Measurements from ENCODE around the gene MEIS2. TPM values are rescaled to one million over a fixed set of nuclear protein-coding genes. Genes with fewer than 3 reads are reported as not detected.

The MEIS2 gene
- total RNA-seq, 2 experiments from 2014 or later = not detected

DNA sequence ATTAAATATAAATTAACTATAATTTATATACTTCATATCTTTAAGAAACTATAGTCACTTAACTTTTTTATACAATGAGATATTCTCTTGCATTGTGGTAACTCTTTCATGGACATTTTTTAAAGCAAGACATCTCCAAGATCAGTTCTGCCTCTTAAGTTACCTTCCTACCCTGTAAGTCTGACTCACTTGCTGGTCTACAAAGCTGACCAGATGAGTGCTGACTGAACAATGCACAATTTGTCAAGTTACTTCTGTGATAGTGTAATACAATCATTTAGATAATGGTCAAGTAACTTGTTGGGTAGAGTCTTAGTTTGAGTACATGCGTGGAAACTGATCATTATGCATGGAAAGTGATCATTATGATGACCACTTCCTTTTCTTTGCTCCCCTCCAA lies 145.9 kb downstream of the MEIS2 start:
- no peak for DNase-seq
- H3K4me1 Mint-ChIP-seq = no peaks in the 10 kb centered on the region
- CTCF ChIA-PET = no interaction called here
- no peaks in the 10 kb centered on the region for H3K27me3 Mint-ChIP-seq
- no peak overlapping the region for H3K27ac Mint-ChIP-seq
- H3K9me3 Mint-ChIP-seq = no peaks in the 10 kb centered on the region
- H3K4me3 Mint-ChIP-seq = no peak overlapping the region
- POLR2A ChIA-PET = no interaction called here
- no peaks in the 10 kb centered on the region for H3K36me3 Mint-ChIP-seq (ENCODE audit: low read depth)

DNA sequence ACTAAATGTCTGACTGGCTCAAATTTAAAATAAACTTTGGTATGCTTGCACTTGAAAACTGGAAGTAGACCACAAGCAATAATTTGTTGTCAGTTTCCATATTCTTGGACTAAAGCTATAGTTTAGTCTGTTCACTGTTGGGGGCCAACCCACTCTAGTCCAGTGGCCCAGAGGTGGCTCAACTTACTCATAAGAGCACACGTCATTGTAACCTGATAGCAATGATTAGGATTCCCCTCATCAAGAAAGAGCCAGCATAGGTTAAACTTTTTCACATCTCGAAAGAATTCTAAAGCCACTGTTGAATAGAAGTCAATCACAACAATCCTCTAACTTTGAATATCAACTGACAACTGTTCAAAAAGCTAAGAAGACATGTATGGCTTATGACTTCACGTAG lies 147.0 kb downstream of the MEIS2 start:
- Mint-ChIP-seq H3K4me3 (no peak overlapping the region), H3K27me3 (no peaks in the 10 kb centered on the region), H3K9me3 (no peaks in the 10 kb centered on the region), H3K27ac (no peak overlapping the region), H3K4me1 (no peaks in the 10 kb centered on the region), H3K36me3 (ENCODE audit: low read depth) (no peaks in the 10 kb centered on the region)
- ChIA-PET POLR2A (no interaction called here), CTCF (no interaction called here)
- no peak for DNase-seq

DNA sequence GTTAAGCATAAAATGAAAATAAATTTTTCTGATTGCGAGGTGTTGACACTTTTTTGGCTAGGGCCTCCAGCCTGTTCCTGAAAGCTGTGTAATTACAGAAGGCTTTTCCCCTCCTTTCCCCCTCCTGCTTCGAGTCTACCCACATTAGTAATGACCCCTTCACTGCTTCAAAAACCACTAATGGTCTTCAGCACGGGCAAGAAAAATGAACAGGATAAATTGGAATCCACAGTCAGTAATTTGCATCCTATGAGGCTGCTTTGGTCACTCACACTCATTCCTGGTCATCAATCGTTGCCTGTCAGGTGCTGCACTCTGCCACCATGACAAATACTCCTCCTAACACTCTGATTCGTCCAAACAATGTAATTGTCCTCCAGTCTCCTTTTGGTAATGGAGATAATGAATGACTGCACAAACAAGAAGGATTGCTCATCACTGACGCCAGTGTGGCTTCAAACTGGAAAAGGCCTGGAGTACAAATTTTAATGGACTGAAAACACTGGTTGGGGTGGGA lies 148.6 kb downstream of the MEIS2 start:
- H3K4me1 Mint-ChIP-seq = no peaks in the 10 kb centered on the region
- no peak overlapping the region for H3K27ac Mint-ChIP-seq
- DNase-seq = no peak
- no peak overlapping the region for H3K4me3 Mint-ChIP-seq
- ChIA-PET CTCF (no interaction called here), POLR2A (no interaction called here)
- H3K27me3 Mint-ChIP-seq = no peaks in the 10 kb centered on the region
- H3K36me3 Mint-ChIP-seq (ENCODE audit: low read depth) = no peaks in the 10 kb centered on the region
- no peaks in the 10 kb centered on the region for H3K9me3 Mint-ChIP-seq

DNA sequence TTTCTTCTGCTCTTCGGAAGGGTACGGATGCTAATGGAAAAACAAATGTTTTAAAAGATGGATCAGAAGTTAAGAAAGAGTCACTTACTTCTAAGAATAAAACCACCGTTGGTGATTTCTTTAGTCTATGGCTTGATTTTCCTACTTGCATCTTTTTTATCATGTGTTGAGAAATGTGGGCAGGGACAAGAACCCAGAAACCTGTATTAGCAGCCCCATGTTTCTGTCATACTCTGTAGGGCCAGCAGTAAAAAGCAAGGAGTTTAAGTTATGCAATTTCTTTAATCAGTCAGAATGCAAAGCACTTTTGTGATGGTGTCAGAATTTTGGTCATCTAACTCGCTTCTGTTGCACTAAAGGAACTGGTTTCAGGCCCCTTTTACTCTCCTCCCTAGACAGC lies 150.0 kb downstream of the MEIS2 start:
- H3K4me3 Mint-ChIP-seq = no peak overlapping the region
- CTCF ChIA-PET = no interaction called here
- H3K27me3 Mint-ChIP-seq = no peaks in the 10 kb centered on the region

DNA sequence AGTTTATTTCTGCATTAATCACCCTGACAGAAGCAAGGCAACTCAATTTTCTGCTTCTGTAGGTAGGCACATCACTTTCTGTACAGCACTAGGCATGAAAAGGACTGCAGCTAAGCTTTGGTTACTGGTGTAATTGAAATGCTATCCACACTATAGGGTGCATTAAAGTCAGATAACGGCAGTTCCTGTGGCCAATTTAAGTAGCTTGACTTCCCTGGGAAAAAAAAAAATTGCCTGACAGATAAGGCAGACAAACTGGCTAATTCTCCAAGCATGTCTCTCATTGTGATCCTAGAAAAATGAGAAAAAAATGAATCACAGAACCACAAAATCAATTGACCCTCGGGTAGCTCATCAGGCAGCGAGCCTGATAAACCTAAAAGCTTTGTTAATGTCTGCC lies 151.4 kb downstream of the MEIS2 start:
- POLR2A ChIA-PET = no interaction called here
- no peaks in the 10 kb centered on the region for H3K9me3 Mint-ChIP-seq
- H3K27ac Mint-ChIP-seq = no peak overlapping the region
- peaks cover 3% of the 10 kb centered on the region for H3K27me3 Mint-ChIP-seq
- H3K4me1 Mint-ChIP-seq = no peaks in the 10 kb centered on the region
- CTCF ChIA-PET = interaction anchor here (0.5 kb wide), 1 partner anchor 65 kb away, joined by 4 read pairs; no protein-coding TSS in a partner anchor
- no peak for DNase-seq
- no peak overlapping the region for H3K4me3 Mint-ChIP-seq
- H3K36me3 Mint-ChIP-seq (ENCODE audit: low read depth) = no peaks in the 10 kb centered on the region

More for the DNA sequence above, 150.0 kb downstream of the MEIS2 start:
- Mint-ChIP-seq H3K36me3 (ENCODE audit: low read depth) (no peaks in the 10 kb centered on the region), H3K4me1 (no peaks in the 10 kb centered on the region), H3K9me3 (no peaks in the 10 kb centered on the region), H3K27ac (no peak overlapping the region)
- DNase-seq = no peak
- POLR2A ChIA-PET = no interaction called here

DNA sequence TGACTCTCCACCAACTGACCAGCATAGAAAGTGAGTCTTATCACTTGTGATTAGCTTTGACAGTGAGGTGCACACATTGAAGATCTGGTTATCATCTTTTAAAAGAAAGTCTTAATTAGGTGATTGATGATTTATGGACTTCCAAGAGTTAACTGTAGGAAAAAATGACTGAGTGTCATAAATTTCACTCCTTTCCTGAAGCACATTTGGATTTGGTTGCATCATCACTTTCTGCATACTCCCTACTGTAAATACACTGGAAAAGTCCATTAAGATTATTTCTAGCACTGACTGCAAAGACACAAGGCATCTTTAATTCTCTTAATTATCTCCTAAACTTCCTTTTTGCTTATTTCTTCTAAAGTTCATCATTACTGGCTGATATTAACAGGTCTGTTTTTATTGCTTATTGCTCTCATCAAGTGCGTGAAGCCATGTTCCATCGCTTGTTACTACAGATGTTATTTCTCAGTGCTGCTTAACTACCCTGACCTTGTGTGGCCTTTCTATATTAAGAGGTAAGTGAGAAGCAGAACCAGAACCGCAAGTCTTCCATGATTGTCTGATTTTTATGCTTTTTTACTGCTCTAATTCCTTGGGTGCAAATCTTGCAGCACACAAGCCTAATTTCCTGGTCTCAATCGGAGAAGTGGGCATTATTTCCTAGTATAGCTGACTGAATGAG lies 153.2 kb downstream of the MEIS2 start:
- Mint-ChIP-seq H3K36me3 (ENCODE audit: low read depth) (no peaks in the 10 kb centered on the region), H3K9me3 (no peaks in the 10 kb centered on the region)
- CTCF ChIA-PET = no interaction called here

DNA sequence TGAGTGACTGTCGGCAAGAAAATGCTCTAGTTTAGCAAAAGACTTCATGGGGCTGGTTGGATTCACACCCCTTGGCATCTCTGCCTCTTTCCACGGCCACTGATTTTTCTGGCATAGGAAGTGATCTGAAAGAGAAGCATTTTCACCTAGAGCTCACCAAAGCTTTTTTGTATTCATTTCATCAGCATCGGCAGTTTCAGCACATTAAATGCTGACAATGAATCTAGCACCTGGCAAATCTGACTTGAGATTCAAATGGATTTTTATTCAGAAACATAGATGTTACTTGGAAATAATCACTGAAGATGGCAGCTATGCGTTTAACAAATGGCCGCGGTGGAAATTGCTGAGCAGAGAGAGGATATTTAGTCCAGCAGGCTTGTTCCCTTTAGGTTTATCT lies 155.9 kb downstream of the MEIS2 start:
- Mint-ChIP-seq H3K27me3 (peaks cover 3% of the 10 kb centered on the region), H3K36me3 (ENCODE audit: low read depth) (no peaks in the 10 kb centered on the region), H3K9me3 (no peaks in the 10 kb centered on the region), H3K27ac (no peak overlapping the region), H3K4me3 (no peak overlapping the region), H3K4me1 (no peaks in the 10 kb centered on the region)
- ChIA-PET POLR2A (no interaction called here), CTCF (no interaction called here)
- DNase-seq = no peak

More for the DNA sequence above, 153.2 kb downstream of the MEIS2 start:
- no peaks in the 10 kb centered on the region for H3K4me1 Mint-ChIP-seq
- peaks cover 3% of the 10 kb centered on the region for H3K27me3 Mint-ChIP-seq
- no peak overlapping the region for H3K27ac Mint-ChIP-seq
- no peak for DNase-seq
- POLR2A ChIA-PET = no interaction called here
- no peak overlapping the region for H3K4me3 Mint-ChIP-seq

DNA sequence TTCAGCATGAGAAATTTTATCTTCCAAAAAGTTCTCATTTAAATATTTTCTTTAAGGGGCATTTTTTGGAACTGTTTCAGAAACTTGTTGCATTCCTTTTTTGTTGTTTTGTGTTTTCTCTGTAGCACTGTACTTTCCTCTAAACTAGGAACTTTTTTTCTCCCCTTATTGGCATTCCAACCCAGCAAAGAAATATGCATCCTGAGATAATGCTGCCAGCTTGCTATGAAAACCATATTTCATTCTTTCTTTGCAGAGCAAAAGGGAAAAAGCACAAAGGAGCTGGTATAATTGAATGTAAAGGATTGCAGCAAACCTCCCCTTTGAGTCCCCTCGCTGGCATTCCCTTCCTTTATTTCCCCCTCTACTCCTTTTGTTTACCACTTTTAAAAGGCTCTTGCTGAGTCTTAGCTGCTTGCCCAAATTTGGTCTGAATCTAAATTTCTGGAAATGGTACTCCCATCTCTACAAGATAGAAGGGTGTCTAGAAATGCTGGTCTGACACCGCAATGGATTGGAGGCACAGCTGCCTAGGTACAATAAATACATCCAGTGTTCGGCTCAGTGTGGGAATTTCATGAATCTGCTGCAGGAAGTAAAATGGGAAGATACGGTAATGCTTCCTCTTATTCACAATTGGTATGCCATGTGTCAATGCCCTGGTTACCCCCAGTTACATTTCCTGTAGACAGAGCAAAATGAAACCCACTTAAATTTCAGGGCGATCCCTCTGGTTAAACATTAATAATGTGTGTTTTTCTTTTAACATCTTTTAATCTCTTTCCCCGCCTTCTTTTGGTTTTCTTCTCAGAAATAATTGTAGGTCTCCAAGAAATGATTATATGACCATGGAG lies 156.6 kb downstream of the MEIS2 start:
- Mint-ChIP-seq H3K27ac (no peak overlapping the region), H3K4me3 (no peak overlapping the region), H3K27me3 (peaks cover 3% of the 10 kb centered on the region), H3K9me3 (no peaks in the 10 kb centered on the region), H3K4me1 (no peaks in the 10 kb centered on the region), H3K36me3 (ENCODE audit: low read depth) (no peaks in the 10 kb centered on the region)
- no peak for DNase-seq
- ChIA-PET CTCF (no interaction called here), POLR2A (no interaction called here)

DNA sequence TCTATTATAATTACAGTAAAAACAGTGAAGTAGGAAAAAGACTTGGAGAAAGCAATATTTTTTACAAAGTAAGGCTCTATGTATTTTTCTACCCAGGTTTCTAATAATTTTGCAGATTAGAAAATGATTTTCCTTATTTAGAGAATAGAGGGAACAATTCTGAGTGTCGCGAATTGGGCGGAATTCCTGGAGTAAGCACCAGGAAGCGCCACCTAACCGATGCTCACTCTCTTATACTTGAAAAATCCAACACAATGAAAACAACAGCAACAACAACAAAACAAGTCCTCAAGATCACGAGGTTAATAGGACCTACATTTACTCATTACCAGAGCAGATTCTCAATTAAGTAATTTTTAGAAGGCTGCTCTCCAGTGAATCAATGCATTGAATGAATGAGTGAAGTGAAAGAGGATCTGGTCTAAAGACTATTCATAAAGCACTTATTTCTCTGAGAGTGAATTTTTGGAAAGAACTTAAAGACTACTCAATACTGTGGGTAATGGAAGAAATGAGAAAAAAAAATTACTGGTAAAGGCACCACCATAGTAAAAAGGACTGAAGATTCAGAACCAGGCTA lies 158.0 kb downstream of the MEIS2 start:
- Mint-ChIP-seq H3K4me1 (no peaks in the 10 kb centered on the region), H3K36me3 (ENCODE audit: low read depth) (no peaks in the 10 kb centered on the region), H3K9me3 (no peaks in the 10 kb centered on the region), H3K27me3 (peaks cover 3% of the 10 kb centered on the region), H3K27ac (no peak overlapping the region), H3K4me3 (no peak overlapping the region)
- CTCF ChIA-PET = no interaction called here
- no peak for DNase-seq
- POLR2A ChIA-PET = no interaction called here

DNA sequence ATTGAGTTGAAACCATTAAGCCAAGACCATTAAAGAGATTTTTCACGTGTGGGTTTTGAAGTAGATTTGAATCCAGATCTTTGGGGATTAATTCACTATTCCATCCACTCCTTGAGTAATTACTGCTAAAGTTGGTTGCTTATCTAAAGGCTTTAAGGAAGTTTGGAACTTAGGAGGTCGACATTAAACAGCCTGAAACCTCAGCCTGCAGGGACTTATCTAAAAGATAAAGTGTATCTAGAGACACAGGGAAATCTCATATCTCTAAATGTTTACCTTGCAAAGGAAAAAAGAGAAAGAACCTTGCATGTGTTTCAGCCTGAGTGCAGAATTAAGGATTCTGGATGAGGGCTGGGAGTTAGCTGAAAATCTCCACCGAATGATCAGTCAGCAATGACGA lies 158.6 kb downstream of the MEIS2 start:
- Mint-ChIP-seq H3K27me3 (peaks cover 3% of the 10 kb centered on the region), H3K27ac (no peak overlapping the region), H3K9me3 (no peaks in the 10 kb centered on the region), H3K4me1 (no peaks in the 10 kb centered on the region), H3K36me3 (ENCODE audit: low read depth) (no peaks in the 10 kb centered on the region), H3K4me3 (no peak overlapping the region)
- DNase-seq = no peak
- ChIA-PET CTCF (no interaction called here), POLR2A (no interaction called here)

DNA sequence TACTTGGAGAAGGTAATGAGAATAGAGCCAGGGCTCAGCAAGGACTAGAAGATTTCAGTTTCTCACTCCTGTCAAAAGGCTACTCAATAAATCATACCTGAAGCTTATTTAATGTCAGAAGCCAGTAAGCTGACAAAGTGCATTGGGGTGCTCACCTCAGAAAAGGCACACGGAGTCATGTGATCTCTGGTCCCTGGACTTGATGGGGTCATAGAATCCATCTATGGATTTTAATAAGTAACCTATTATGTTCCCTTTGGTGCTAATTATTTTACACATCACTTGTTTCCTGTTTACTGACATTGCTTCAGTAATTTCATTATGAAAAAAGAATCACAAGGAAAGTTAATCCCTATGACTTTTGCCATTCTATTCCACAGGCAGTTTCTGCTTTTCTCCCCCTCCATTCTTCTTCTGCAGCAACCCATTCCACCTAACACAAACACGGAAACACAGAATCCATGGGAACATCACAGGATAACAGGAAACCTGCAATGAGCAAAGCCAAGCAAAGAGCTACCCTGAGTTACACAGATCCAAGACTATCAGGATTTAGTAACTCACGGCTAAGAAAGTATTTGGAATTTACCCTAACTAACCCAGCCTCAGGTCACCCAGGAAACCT lies 159.6 kb downstream of the MEIS2 start:
- Mint-ChIP-seq H3K27me3 (peaks cover 3% of the 10 kb centered on the region), H3K36me3 (ENCODE audit: low read depth) (no peaks in the 10 kb centered on the region), H3K4me3 (no peak overlapping the region), H3K9me3 (no peaks in the 10 kb centered on the region), H3K27ac (no peak overlapping the region), H3K4me1 (no peaks in the 10 kb centered on the region)
- POLR2A ChIA-PET = no interaction called here
- CTCF ChIA-PET = no interaction called here
- no peak for DNase-seq

DNA sequence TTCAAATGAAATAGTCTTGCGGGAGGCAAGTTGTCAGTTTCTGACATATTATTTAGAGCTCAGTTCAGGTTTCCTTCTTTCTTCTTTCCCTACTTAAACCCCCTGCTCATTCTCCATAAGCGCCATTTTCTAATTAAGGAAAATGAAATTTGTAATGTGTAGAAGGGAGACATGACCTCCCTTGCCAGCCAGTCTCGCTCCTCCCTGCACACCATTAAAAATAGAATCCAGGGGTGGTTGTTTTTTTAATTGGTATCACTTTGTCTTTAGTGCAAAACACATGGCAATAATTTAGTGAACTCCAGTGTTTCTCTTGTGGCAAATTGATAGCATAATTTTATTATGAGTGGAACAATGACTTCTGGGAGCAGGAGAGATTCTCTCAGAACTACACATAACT lies 160.1 kb downstream of the MEIS2 start:
- Mint-ChIP-seq H3K4me1 (no peaks in the 10 kb centered on the region), H3K27ac (no peak overlapping the region), H3K4me3 (no peak overlapping the region), H3K27me3 (peaks cover 3% of the 10 kb centered on the region), H3K36me3 (ENCODE audit: low read depth) (no peaks in the 10 kb centered on the region), H3K9me3 (no peaks in the 10 kb centered on the region)
- ChIA-PET POLR2A (no interaction called here), CTCF (no interaction called here)
- DNase-seq = no peak

DNA sequence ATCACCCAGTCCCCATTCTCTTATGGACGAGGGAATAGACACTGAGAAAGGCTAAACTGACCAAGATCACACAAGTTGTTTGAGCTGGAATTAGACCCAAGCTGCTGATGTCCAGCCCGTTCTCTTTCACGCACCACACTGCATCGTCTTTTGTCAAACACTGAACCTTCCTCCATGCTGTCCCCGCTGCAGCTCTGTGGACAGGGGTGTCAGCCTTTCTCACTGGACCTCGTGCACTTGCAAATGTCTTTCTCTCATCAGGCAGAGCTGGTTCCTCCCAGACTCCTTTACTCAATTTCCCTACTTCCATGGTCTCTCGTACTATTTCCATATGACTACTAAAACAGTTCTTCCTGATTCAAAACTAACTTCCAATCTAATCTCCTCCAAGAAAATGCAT lies 161.6 kb downstream of the MEIS2 start:
- DNase-seq = no peak
- Mint-ChIP-seq H3K27me3 (no peaks in the 10 kb centered on the region), H3K27ac (no peak overlapping the region), H3K9me3 (no peaks in the 10 kb centered on the region), H3K4me1 (no peaks in the 10 kb centered on the region), H3K4me3 (no peak overlapping the region), H3K36me3 (ENCODE audit: low read depth) (no peaks in the 10 kb centered on the region)
- ChIA-PET POLR2A (no interaction called here), CTCF (no interaction called here)

All from activated CD4-positive, alpha-beta T cell treated with anti-CD3 and anti-CD28 coated beads, Interleukin-2, amount 10 ng/mL, durations not matched to agents 7 days and 5 days (primary cell).